ENCODE measurements around the gene MYB.

Gene MYB

GRCh38 chr6:135251498-135252441 is 70.7 kb downstream of the MYB start:
- no peak for TF ChIP-seq CTCF (IDR thresholded peaks at IDR 0.05; ENCODE audit: insufficient read depth, low read length, missing control alignments)
- H3K4me3 ChIP-seq (ENCODE audit: low read depth, low read length), result no peak overlapping the region
- peak; percentile 31 for DNase-seq (ENCODE audit: low read depth, low spot score)
- ChIA-PET POLR2A (no interaction called here), CTCF (interaction anchor here (1.3 kb wide), 1 partner anchor 89 kb away, joined by 3 read pairs; no protein-coding TSS in a partner anchor)

- POLR2A ChIA-PET, result no interaction called here
- CTCF ChIA-PET, result no interaction called here
- no peak for TF ChIP-seq CTCF (IDR thresholded peaks at IDR 0.05; ENCODE audit: insufficient read depth, low read length, missing control alignments)
- no peak for DNase-seq (ENCODE audit: low read depth, low spot score)
- H3K4me3 ChIP-seq (ENCODE audit: low read depth, low read length), result no peak overlapping the region
Observed at GRCh38 chr6:135254471-135254870, 73.4 kb downstream of the MYB start.

GRCh38 chr6:135256866-135257265 is 75.8 kb downstream of the MYB start:
- no peak for TF ChIP-seq CTCF (IDR thresholded peaks at IDR 0.05; ENCODE audit: insufficient read depth, low read length, missing control alignments)
- no peak overlapping the region for H3K4me3 ChIP-seq (ENCODE audit: low read depth, low read length)
- ChIA-PET CTCF (interaction anchor here (2.2 to 4.4 kb wide), 2 partner anchors 113 to 167 kb away, joined by 8 to 22 read pairs; no protein-coding TSS in a partner anchor), POLR2A (no interaction called here)
- DNase-seq (ENCODE audit: low read depth, low spot score), result no peak

- no peak for TF ChIP-seq CTCF (IDR thresholded peaks at IDR 0.05; ENCODE audit: insufficient read depth, low read length, missing control alignments)
- ChIA-PET POLR2A (no interaction called here), CTCF (interaction anchor here (1.0 to 4.4 kb wide), 3 partner anchors 10 to 166 kb away, joined by 3 to 22 read pairs (median 8); no protein-coding TSS in a partner anchor)
- no peak for DNase-seq (ENCODE audit: low read depth, low spot score)
- H3K4me3 ChIP-seq (ENCODE audit: low read depth, low read length), result no peak overlapping the region
Observed at GRCh38 chr6:135257631-135258405, 76.7 kb downstream of the MYB start.

- CTCF ChIA-PET, result interaction anchor here (4.4 kb wide), 1 partner anchor 115 kb away, joined by 22 read pairs; no protein-coding TSS in a partner anchor
- POLR2A ChIA-PET, result no interaction called here
- H3K4me3 ChIP-seq (ENCODE audit: low read depth, low read length), result no peak overlapping the region
- TF ChIP-seq CTCF (IDR thresholded peaks at IDR 0.05; ENCODE audit: insufficient read depth, low read length, missing control alignments), result no peak
- no peak for DNase-seq (ENCODE audit: low read depth, low spot score)
Observed at GRCh38 chr6:135258970-135259369, 77.9 kb downstream of the MYB start.

- ChIA-PET CTCF (no interaction called here), POLR2A (no interaction called here)
- H3K4me3 ChIP-seq (ENCODE audit: low read depth, low read length), result no peak overlapping the region
- TF ChIP-seq CTCF (IDR thresholded peaks at IDR 0.05; ENCODE audit: insufficient read depth, low read length, missing control alignments), result no peak
- DNase-seq (ENCODE audit: low read depth, low spot score), result no peak
Observed at GRCh38 chr6:135260612-135261011, 79.5 kb downstream of the MYB start.

All from AG04449 (cell line).